Measurements from ENCODE around the gene TUBB6.

DNA sequence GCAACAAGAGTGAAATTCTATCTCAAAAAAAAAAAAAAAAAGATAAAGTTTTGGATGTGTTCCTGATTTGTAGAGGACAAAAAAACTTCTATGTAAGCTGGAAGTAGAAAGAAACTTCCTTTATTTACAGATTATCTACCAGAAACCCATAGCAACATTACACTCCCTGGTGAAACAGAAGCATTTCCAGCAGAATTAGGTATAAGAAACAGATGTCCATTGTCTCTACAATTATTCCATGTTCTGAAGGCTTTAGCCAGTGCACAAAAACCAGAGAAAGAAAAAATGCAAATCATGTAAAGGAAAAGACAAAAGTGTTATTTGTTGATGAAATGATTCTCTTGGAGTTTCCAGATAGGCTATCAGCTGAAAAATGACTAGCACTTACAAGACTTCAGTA, 4.9 kb downstream of the TUBB6 start:
- TF ChIP-seq, protein P1, sequence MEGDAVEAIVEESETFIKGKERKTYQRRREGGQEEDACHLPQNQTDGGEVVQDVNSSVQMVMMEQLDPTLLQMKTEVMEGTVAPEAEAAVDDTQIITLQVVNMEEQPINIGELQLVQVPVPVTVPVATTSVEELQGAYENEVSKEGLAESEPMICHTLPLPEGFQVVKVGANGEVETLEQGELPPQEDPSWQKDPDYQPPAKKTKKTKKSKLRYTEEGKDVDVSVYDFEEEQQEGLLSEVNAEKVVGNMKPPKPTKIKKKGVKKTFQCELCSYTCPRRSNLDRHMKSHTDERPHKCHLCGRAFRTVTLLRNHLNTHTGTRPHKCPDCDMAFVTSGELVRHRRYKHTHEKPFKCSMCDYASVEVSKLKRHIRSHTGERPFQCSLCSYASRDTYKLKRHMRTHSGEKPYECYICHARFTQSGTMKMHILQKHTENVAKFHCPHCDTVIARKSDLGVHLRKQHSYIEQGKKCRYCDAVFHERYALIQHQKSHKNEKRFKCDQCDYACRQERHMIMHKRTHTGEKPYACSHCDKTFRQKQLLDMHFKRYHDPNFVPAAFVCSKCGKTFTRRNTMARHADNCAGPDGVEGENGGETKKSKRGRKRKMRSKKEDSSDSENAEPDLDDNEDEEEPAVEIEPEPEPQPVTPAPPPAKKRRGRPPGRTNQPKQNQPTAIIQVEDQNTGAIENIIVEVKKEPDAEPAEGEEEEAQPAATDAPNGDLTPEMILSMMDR (IDR thresholded peaks at IDR 0.05), result no peak
- TF ChIP-seq EZH2 (IDR thresholded peaks at IDR 0.05; ENCODE audit: borderline replicate concordance, insufficient read depth, low read depth, low read length, poor library complexity, severe bottlenecking), result no peak
